ENCODE results near the gene IPCEF1.

DNA sequence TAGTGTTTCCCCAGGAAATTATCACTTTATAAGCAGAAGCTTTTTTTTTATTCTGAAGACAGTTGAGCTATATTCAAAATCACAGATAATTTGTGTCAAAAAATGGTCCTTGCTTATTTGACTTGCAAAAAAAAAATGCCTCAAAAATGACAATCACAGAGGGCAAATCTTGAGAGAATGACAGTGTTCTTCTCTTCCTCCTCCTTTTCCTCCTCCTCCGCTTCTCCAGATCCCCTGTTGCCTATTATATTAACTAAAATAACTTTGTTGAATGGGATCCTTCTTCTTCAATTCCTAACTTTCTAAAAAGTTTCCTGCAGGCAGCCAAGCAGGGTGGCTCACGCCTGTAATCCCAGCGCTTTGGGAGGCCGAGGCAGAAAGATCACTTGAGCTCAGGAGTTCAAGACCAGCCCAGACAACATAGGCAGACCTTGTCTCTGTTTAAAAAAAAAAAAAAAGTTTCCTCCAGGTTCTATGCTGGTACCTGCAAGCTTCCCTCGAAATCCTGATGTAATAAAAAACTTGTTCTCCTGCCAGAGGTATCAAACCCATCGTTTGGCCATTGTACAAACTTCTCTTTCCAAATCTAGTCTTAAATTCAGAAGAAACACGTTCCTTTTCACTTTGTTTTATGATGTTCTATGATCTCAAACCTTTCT is 128.6 kb downstream of the IPCEF1 start:
- no peak for TF ChIP-seq POLR2AphosphoS5 (IDR thresholded peaks at IDR 0.05)
- TF ChIP-seq, protein P1, sequence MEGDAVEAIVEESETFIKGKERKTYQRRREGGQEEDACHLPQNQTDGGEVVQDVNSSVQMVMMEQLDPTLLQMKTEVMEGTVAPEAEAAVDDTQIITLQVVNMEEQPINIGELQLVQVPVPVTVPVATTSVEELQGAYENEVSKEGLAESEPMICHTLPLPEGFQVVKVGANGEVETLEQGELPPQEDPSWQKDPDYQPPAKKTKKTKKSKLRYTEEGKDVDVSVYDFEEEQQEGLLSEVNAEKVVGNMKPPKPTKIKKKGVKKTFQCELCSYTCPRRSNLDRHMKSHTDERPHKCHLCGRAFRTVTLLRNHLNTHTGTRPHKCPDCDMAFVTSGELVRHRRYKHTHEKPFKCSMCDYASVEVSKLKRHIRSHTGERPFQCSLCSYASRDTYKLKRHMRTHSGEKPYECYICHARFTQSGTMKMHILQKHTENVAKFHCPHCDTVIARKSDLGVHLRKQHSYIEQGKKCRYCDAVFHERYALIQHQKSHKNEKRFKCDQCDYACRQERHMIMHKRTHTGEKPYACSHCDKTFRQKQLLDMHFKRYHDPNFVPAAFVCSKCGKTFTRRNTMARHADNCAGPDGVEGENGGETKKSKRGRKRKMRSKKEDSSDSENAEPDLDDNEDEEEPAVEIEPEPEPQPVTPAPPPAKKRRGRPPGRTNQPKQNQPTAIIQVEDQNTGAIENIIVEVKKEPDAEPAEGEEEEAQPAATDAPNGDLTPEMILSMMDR (IDR thresholded peaks at IDR 0.05; ENCODE audit: poor library complexity, severe bottlenecking) = no peak
- TF ChIP-seq, protein P2, sequence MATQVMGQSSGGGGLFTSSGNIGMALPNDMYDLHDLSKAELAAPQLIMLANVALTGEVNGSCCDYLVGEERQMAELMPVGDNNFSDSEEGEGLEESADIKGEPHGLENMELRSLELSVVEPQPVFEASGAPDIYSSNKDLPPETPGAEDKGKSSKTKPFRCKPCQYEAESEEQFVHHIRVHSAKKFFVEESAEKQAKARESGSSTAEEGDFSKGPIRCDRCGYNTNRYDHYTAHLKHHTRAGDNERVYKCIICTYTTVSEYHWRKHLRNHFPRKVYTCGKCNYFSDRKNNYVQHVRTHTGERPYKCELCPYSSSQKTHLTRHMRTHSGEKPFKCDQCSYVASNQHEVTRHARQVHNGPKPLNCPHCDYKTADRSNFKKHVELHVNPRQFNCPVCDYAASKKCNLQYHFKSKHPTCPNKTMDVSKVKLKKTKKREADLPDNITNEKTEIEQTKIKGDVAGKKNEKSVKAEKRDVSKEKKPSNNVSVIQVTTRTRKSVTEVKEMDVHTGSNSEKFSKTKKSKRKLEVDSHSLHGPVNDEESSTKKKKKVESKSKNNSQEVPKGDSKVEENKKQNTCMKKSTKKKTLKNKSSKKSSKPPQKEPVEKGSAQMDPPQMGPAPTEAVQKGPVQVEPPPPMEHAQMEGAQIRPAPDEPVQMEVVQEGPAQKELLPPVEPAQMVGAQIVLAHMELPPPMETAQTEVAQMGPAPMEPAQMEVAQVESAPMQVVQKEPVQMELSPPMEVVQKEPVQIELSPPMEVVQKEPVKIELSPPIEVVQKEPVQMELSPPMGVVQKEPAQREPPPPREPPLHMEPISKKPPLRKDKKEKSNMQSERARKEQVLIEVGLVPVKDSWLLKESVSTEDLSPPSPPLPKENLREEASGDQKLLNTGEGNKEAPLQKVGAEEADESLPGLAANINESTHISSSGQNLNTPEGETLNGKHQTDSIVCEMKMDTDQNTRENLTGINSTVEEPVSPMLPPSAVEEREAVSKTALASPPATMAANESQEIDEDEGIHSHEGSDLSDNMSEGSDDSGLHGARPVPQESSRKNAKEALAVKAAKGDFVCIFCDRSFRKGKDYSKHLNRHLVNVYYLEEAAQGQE (IDR thresholded peaks at IDR 0.05; ENCODE audit: borderline replicate concordance) = no peak
- no peak for TF ChIP-seq RAD21 (conservative IDR thresholded peaks at IDR 0.05)
